ENCODE data around the gene BRPF3. TPM values are rescaled to one million over a fixed set of nuclear protein-coding genes. Genes with fewer than 3 reads are reported as not detected.

The BRPF3 gene
- total RNA-seq, result 8.2 and 17.4 TPM in 2 replicates

DNA sequence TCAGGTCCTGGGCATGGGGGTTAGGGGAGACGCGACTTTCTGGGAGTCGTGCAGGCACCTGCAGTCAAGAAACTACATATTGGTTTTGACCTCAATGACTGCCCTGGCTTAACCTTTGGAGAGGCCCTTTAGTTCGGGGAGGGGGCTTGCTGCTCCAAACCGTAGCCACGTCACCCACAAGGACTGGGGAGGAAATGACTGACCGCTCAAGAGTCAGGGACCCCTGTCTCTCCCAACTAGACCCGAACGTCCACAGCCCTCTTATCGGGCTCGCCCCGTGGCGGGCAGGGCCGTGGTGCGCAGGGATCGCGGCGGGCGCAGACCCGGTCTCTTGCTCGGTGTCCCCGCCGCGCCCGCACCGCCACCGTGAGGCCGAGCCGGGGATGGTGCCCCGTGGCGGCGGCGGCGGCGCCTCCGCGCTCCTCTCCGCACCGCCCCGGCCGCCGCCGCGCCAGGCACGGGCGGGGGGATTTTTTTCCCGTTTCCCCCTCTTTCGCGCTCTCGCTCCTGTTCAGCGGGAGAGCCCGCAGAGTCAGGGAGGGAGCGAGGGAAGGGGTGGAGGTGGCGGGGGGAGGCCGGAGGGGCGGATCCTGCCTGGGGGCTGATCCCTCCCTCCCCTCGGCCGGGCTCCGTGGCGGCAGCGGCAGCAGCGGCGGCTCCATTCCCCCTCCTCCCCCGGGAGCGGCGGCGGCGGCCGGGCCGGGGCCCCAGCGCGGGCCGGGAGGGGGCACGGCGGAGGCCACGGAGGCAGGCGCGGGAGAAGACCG is at the start of gene BRPF3:
Gene BRPF3 (plus strand): TSS at position 632 of the 767 bp plus-strand sequence. CDS start 3,579 bp downstream, outside the sequence.

DNA sequence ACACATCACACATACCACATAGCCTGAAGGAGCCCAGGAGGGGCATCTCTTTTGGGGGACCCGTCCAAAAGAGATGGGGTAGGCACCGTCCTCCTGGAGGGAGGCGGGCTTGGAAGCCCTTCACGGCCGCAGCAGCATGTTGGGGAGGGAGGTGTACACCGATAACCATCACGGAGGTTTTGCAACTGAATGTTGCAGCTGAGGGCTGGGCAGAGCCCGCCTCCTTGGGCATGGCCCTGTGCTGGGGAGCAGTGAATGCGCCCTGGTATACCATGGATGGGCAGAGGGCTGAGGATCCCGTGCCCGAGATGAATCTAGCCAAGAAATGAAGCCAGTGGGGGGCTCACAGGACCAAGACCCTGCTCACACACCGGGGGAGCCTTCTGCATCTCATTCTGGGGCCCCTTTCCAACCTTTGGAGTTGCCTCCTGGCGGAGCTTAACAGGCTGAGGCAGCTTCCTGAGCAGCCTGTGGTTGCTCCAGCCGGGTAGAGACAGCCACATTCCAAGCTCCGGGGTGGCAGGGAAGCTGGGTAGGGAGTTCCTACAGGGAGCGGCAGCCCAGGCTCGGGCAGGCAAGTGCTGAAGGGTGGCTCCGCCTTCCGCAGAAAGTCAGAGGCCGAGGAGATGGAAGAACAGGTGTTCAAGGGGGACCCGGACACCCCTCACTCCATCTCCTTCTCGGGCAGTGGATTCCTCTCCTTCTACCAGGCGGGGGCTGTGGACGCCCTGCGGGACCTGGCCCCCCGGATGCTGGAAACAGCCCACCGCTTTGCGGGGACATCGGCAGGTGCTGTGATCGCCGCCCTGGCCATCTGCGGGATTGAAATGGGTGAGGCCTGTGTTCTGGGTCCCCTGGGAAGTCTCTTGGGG is 73.5 kb downstream of the BRPF3 start, which contains the start of gene PNPLA1:
Gene PNPLA1 (plus strand): TSS at position 227 of the 872 bp plus-strand sequence. CDS start 400 bp downstream, at position 627.

Other genes starting within 250 kb of the BRPF3 start
- not detected in 2 replicates for gene SLC26A8, start 172.1 kb upstream of the BRPF3 start, total RNA-seq
- gene MAPK14, start 168.9 kb upstream of the BRPF3 start, total RNA-seq, result 44.4 and 70.5 TPM in 2 replicates
- 55.0 and 86.6 TPM in 2 replicates for gene MAPK13, start 66.2 kb upstream of the BRPF3 start, total RNA-seq
- 0.36 and 0.68 TPM in 2 replicates for gene PNPLA1, start 73.3 kb downstream of the BRPF3 start, total RNA-seq
- gene BNIP5, start 140.1 kb downstream of the BRPF3 start, total RNA-seq, result not detected in 2 replicates
- gene ETV7, start 190.9 kb downstream of the BRPF3 start, total RNA-seq, result under 0.01 and 0.36 TPM in 2 replicates
- gene PXT1, start 246.1 kb downstream of the BRPF3 start, total RNA-seq, result under 0.01 TPM in 1 of 2 replicates, not detected in the other
- 33.8 and 37.4 TPM in 2 replicates for gene KCTD20, start 246.3 kb downstream of the BRPF3 start, total RNA-seq

Measured in nasal cavity respiratory epithelium epithelial cell of viscerocranial mucosa (primary cell).